ENCODE data around the gene NUDT15.

DNA sequence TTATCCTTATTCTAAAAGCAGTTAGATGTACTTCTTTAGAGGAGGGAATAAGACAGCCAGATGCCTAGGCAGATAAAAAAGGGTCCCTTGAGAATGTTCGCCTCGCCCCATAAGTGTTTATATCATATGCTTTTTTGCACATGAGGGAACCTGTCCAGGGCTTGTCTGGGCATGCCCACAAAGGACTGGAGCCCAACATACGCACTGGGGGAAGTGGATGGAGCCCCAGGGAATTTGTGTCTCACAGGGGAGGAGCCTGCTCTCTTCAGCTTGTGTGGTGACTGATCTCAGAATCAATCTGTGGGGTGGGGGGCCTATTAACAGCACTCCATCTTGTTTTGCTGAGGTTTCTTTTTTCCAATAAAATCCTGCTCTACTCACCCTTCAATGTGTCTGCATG, 34.8 kb downstream of the NUDT15 start:
- TF ChIP-seq, protein P1, sequence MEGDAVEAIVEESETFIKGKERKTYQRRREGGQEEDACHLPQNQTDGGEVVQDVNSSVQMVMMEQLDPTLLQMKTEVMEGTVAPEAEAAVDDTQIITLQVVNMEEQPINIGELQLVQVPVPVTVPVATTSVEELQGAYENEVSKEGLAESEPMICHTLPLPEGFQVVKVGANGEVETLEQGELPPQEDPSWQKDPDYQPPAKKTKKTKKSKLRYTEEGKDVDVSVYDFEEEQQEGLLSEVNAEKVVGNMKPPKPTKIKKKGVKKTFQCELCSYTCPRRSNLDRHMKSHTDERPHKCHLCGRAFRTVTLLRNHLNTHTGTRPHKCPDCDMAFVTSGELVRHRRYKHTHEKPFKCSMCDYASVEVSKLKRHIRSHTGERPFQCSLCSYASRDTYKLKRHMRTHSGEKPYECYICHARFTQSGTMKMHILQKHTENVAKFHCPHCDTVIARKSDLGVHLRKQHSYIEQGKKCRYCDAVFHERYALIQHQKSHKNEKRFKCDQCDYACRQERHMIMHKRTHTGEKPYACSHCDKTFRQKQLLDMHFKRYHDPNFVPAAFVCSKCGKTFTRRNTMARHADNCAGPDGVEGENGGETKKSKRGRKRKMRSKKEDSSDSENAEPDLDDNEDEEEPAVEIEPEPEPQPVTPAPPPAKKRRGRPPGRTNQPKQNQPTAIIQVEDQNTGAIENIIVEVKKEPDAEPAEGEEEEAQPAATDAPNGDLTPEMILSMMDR (conservative IDR thresholded peaks at IDR 0.05) = no peak
- no peak for TF ChIP-seq ZFX (IDR thresholded peaks at IDR 0.05)

Data from C4-2B (cell line).